A549 treated with CpdA at 1 μM for 4 hours (cell line): Measurements from ENCODE around the gene VEPH1. TPM values are rescaled to one million over a fixed set of nuclear protein-coding genes. Genes with fewer than 3 reads are reported as not detected.

Experiments
- total RNA-seq: library from RNA; stranded (reverse); fragments of 200-300 nt; extraction: Qiagen RNA extraction; gene quantifications from 5 replicates; pipeline ENCODE4 v1.2.3, GENCODE V29; 2022; ENCODE audit warnings: low read depth

VEPH1 gene
- total RNA-seq = 0.07 to 0.10 TPM in 2 of 5 replicates, not detected in the others

DNA sequence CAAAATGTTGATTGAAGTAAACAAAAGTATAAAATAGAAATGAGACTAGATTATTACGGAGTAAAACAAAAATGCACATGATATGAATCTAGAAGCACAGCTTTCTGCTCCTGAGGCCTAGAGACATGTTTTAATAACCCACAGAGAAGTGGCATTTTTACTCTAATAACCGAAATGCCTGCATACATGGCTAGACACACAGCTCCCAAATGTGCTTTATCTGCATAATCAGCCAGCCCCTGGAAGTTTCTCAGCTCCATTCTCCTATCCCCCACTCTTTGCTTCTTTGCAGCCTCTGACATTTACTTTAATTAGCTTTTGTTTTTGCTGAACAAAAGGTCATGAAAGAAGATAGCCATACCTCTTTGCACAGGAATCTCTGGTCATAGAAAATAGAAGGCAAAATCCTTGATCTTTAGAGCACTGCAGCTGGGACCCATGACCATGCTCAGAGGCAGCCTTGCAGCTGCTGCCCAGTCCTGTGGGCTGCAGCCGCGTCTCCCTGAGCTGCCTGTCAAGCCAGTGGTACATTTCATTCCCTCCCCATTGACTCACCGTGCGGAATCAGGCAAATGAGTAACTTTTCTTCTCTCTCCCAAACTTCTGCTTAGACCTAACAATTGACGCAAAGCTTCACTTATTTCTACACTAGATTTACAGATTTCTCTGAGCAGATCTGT is at the start of gene VEPH1:
Gene VEPH1, minus strand, starts transcription at position 501 of the 680 bp plus-strand sequence. CDS start 8,067 bp downstream, outside the sequence.

DNA sequence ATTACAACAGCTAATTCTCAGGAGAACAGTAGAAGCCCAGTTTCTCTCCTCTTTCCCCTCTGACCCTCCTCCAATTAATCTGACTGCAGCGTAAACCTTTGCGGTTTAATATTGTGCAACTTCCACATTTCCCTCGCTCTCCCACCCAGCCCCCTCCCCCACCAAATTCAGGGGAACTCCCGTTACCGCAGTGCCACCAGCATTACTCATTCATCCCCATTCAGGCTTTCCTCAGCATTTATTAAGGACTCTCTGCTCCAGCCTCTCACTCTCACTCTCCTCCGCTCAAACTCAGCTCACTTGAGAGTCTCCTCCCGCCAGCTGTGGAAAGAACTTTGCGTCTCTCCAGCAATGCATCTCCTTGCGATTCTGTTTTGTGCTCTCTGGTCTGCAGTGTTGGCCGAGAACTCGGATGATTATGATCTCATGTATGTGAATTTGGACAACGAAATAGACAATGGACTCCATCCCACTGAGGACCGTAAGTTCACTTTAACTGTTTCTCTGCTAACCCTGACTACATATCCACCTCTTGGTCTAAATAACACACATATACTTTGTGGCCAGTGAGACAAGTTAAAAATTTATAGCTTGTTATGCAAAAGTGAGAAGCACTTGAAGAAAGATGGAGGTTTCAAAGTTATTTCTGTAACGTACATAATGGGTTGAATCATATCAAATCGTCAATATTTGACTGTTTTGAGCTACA is 66.5 kb downstream of the VEPH1 start, which contains the start of gene PTX3:
Gene PTX3, plus strand, starts transcription at position 268 of the 709 bp plus-strand sequence. Its CDS starts 84 bp downstream, at position 352.

Other genes with a start within 250 kb of the VEPH1 start
- gene PTX3, start 66.6 kb downstream of the VEPH1 start, total RNA-seq = 0.57 to 1.2 TPM (median 0.90 TPM) in 5 replicates